ENCODE data around the gene NCL.

NCL gene

DNA sequence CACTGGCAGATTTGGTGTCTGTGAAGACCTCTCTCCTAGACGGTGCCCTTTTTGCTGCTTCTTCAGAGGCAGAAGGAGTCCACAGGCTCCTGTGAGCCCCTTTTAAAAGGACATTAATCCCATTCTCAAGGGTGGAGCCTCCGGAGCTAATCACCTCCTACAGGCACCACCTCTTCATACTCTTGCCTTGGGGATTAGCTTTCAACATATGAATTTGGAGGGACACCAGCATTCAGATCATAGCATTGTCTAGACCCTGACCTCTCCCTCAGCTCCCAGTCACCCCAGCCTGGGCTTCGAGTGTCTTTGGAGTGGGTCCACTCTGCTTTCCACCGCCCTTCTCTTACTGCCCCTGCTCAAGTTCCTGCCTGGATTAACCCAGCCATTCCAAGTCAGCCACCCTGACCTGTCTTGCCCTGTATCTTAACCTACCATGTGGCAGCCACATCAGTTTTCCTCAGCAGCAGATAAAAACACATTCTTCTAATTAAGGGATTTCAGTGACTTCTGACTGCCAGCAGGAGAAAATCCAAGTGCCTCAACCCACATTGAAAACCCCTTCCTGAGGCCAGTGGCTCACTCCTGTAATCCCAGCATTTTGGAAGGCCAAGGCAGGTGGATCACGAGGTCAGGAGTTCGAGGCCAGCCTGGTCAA, 6.1 kb upstream of the NCL start:
- DNase-seq: no peak
- no peak overlapping the region for H3K27ac ChIP-seq (ENCODE audit: insufficient read depth in 1 of 2, low read depth in 1 of 2, low read length in 2 of 2, poor library complexity in 1 of 2, severe bottlenecking in 2 of 2)
- ChIA-PET CTCF (interaction anchor here (2.2 to 7.4 kb wide), 2 partner anchors 11 to 22 kb away, joined by 5 to 71 read pairs; no protein-coding TSS in a partner anchor), POLR2A (no interaction called here)
- no peak overlapping the region for H3K4me3 ChIP-seq (ENCODE audit: control insufficient read depth in 1 of 7, extremely low read depth in 1 of 7, insufficient read depth in 4 of 7, low read depth in 2 of 7, low read length in 6 of 7)
- no peaks in the 10 kb centered on the region for H3K9me3 ChIP-seq (ENCODE audit: control extremely low read depth in 1 of 5, control insufficient read depth in 4 of 5, insufficient read depth in 2 of 5, low read depth in 1 of 5, low read length in 4 of 5)
- WGBS (ENCODE audit: insufficient coverage): 97% methylated on average over 6 of the region's 6 CpGs
- H3K27me3 ChIP-seq (replicated peaks in 2 of 5; ENCODE audit: control insufficient read depth in 4 of 5, insufficient read depth in 5 of 5, low read length in 4 of 5): no peaks in the 10 kb centered on the region
- H3K36me3 ChIP-seq (ENCODE audit: control insufficient read depth in 4 of 4, insufficient read depth in 4 of 4, low read length in 3 of 4): no peaks in the 10 kb centered on the region
- H3K4me1 ChIP-seq (ENCODE audit: control extremely low read depth in 1 of 4, control insufficient read depth in 4 of 4, insufficient read depth in 4 of 4, low read length in 3 of 4): peaks cover 0 to 22% (median 7%) of the 10 kb centered on the region in 4 experiments

DNA sequence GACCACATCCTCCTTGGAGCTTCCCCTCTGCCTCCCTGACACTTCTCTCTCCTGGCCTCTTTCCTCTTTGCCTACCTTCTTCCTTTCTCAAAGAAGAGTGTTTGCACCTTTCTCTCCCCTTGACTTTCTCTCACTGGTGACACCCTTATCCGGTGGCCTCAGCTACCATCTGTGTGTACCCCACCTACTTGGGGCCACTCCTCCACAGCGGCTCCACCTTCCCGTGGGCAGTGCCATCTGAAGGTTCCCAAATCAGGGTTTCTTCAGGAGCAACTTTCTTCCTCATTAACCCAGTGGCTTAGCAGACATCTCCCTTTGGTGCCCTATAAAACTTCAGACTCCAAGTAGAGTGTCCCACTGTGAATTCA, 5.3 kb upstream of the NCL start:
- Histone ChIP-seq H3K27ac (ENCODE audit: insufficient read depth in 1 of 2, low read depth in 1 of 2, low read length in 2 of 2, poor library complexity in 1 of 2, severe bottlenecking in 2 of 2) (no peak overlapping the region), H3K36me3 (ENCODE audit: control insufficient read depth in 4 of 4, insufficient read depth in 4 of 4, low read length in 3 of 4) (no peaks in the 10 kb centered on the region), H3K4me3 (ENCODE audit: control insufficient read depth in 1 of 7, extremely low read depth in 1 of 7, insufficient read depth in 4 of 7, low read depth in 2 of 7, low read length in 6 of 7) (no peak overlapping the region), H3K27me3 (replicated peaks in 2 of 5; ENCODE audit: control insufficient read depth in 4 of 5, insufficient read depth in 5 of 5, low read length in 4 of 5) (no peaks in the 10 kb centered on the region), H3K4me1 (ENCODE audit: control extremely low read depth in 1 of 4, control insufficient read depth in 4 of 4, insufficient read depth in 4 of 4, low read length in 3 of 4) (peaks cover 0 to 28% (median 12%) of the 10 kb centered on the region in 4 experiments), H3K9me3 (ENCODE audit: control extremely low read depth in 1 of 5, control insufficient read depth in 4 of 5, insufficient read depth in 2 of 5, low read depth in 1 of 5, low read length in 4 of 5) (no peaks in the 10 kb centered on the region)
- 64% methylated on average over 3 of the region's 3 CpGs for WGBS (ENCODE audit: insufficient coverage)
- no peak for DNase-seq
- ChIA-PET CTCF (interaction anchor here (0.6 to 7.4 kb wide), 8 partner anchors 9 to 89 kb away, joined by 3 to 71 read pairs (median 3); no protein-coding TSS in a partner anchor), POLR2A (no interaction called here)

DNA sequence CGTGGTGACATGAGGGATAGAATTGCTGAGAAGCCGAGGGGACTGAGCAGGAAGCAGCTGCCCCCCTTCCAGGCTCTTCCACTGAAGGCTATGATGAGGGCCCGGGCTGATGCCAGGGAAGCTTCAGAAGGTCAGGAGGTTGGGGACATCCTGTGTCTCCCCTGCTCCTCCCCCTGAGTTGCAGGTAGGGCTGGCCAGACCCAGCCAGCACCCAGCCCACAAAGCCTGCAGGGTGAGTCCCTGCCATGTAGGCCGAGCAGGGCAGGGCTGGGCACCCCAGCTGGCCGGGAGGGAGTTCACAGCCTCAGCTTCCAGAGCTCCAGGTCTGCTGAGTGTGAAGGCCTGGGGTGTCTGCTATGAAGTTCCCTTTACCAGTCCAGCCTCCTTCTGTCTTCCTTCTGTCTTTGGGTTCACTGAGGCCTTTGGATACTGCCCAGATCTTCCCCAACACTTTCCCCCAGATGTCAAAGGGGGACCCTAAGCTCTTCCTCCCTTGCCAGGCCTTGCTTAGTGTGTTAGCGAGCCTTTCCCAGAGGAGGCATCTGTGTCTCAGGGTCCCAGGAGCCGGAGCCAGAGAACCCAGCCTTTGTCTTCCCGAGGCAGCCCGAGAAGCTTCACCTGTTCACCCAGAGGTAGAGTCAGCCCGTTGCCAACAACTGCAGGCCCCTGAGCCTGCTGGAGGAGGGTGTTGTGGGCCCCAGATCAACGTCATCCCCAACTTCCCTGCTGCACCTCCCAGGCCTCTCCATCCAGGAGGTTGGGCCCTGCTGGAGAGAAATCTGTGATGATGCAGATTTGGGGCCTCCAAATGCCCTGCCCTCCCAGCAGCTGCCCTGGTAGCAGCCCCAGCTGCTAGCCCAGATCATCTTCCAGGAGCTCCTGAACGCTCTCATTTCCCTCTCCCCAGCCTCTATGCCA, 3.6 kb upstream of the NCL start:
- 90% methylated on average over 8 of the region's 12 CpGs for WGBS (ENCODE audit: insufficient coverage)
- Histone ChIP-seq H3K9me3 (ENCODE audit: control extremely low read depth in 1 of 5, control insufficient read depth in 4 of 5, insufficient read depth in 2 of 5, low read depth in 1 of 5, low read length in 4 of 5) (no peaks in the 10 kb centered on the region), H3K4me1 (ENCODE audit: control extremely low read depth in 1 of 4, control insufficient read depth in 4 of 4, insufficient read depth in 4 of 4, low read length in 3 of 4) (peaks cover 5 to 32% (median 24%) of the 10 kb centered on the region in 4 experiments), H3K4me3 (ENCODE audit: control insufficient read depth in 1 of 7, extremely low read depth in 1 of 7, insufficient read depth in 4 of 7, low read depth in 2 of 7, low read length in 6 of 7) (no peak overlapping the region), H3K27ac (ENCODE audit: insufficient read depth in 1 of 2, low read depth in 1 of 2, low read length in 2 of 2, poor library complexity in 1 of 2, severe bottlenecking in 2 of 2) (no peak overlapping the region), H3K36me3 (ENCODE audit: control insufficient read depth in 4 of 4, insufficient read depth in 4 of 4, low read length in 3 of 4) (peaks cover 0 to 4% (median under 1%) of the 10 kb centered on the region in 4 experiments), H3K27me3 (replicated peaks in 2 of 5; ENCODE audit: control insufficient read depth in 4 of 5, insufficient read depth in 5 of 5, low read length in 4 of 5) (no peaks in the 10 kb centered on the region)
- ChIA-PET CTCF (interaction anchor here (1.1 to 7.4 kb wide), 5 partner anchors 9 to 96 kb away, joined by 3 to 71 read pairs (median 4); no protein-coding TSS in a partner anchor), POLR2A (no interaction called here)
- DNase-seq: no peak

DNA sequence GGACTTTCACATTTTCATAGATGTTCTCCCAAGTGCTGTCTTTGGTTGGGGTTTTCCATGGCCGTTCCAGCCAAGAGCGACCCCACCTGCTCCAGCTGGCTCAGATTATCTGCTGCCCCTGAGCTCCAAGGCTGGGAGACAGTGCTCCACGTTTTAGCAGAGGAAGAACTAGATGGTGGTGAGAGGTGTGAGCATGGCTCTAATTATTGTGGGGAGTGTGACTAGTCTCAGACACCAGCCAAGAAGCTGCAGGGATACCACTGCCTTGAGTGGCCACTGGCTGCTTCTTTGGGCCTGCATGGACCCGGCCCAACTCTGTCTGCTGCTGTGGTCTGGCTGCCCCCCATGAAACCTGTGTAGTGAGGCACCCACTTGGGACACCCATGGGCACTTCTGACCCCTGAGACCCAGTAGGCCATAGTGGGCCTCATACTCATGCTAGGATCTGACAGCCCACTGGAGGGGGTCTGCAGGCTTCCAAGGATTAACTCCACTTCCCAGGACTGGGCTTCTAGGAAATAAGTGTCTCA, 2.8 kb upstream of the NCL start:
- no peak for DNase-seq
- CTCF ChIA-PET: interaction anchor here (0.9 to 7.4 kb wide), 3 partner anchors 10 to 14 kb away, joined by 3 to 71 read pairs (median 4); no protein-coding TSS in a partner anchor
- H3K9me3 ChIP-seq (ENCODE audit: control extremely low read depth in 1 of 5, control insufficient read depth in 4 of 5, insufficient read depth in 2 of 5, low read depth in 1 of 5, low read length in 4 of 5): no peaks in the 10 kb centered on the region
- POLR2A ChIA-PET: no interaction called here
- 94% methylated on average over 4 of the region's 4 CpGs for WGBS (ENCODE audit: insufficient coverage)
- H3K27ac ChIP-seq (ENCODE audit: insufficient read depth in 1 of 2, low read depth in 1 of 2, low read length in 2 of 2, poor library complexity in 1 of 2, severe bottlenecking in 2 of 2): no peak overlapping the region
- no peaks in the 10 kb centered on the region for H3K27me3 ChIP-seq (replicated peaks in 2 of 5; ENCODE audit: control insufficient read depth in 4 of 5, insufficient read depth in 5 of 5, low read length in 4 of 5)
- no peak overlapping the region for H3K4me3 ChIP-seq (ENCODE audit: control insufficient read depth in 1 of 7, extremely low read depth in 1 of 7, insufficient read depth in 4 of 7, low read depth in 2 of 7, low read length in 6 of 7)
- peaks cover 0 to 12% (median 4%) of the 10 kb centered on the region in 4 experiments for H3K36me3 ChIP-seq (ENCODE audit: control insufficient read depth in 4 of 4, insufficient read depth in 4 of 4, low read length in 3 of 4)
- H3K4me1 ChIP-seq (ENCODE audit: control extremely low read depth in 1 of 4, control insufficient read depth in 4 of 4, insufficient read depth in 4 of 4, low read length in 3 of 4): peaks cover 11 to 40% (median 32%) of the 10 kb centered on the region in 4 experiments

DNA sequence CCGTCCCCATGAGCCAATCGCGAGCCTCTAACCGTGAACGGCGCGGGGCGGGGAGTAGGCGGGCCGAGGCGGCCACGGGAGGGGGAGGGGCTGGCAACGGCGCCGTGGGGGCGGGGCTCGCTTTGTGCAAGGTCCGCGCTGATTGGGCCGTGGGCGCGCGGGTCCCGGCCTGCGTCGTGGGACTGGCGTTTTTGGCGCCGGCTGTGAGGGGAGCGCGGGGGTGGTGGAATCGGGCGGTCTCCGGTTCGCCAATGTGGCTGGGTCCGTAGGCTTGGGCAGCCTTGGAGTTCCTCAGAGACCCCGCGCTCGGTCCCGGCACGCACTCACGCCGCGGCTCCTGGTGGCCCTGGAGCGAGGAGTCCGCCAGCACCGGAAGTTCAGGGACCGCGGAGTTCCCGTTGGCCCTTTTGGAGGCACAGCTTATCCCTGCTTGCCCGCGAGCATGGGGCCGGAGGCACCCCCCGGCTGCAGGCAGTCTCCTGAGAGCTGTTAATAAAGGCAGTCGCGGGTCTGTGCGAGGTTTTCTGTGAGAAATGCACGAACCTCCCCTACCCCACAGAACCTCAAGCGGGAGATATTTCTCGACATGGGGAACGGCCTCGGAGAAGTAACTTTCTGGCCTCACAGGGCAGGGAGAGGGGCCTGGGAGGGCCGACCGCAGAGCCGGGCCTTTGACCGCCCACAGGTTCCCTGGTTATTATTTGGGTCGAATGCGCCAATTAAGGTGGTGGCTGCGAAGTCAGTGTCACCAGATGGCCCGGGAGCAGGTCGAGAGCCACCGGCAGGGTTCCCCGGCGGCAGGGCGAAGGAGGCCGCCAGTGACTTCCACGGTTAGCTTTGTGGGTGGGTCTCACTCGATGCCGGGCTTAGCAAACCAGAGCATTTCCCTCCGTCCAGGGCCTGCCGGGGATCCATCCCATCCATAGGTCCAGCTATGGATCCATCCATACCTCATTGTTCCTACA, 574 bp upstream of the NCL start:
- Histone ChIP-seq H3K4me1 (ENCODE audit: control extremely low read depth in 1 of 4, control insufficient read depth in 4 of 4, insufficient read depth in 4 of 4, low read length in 3 of 4) (peaks cover 11 to 44% (median 39%) of the 10 kb centered on the region in 4 experiments), H3K36me3 (ENCODE audit: control insufficient read depth in 4 of 4, insufficient read depth in 4 of 4, low read length in 3 of 4) (peaks cover 8 to 33% (median 25%) of the 10 kb centered on the region in 4 experiments), H3K9me3 (ENCODE audit: control extremely low read depth in 1 of 5, control insufficient read depth in 4 of 5, insufficient read depth in 2 of 5, low read depth in 1 of 5, low read length in 4 of 5) (no peaks in the 10 kb centered on the region), H3K27me3 (replicated peaks in 2 of 5; ENCODE audit: control insufficient read depth in 4 of 5, insufficient read depth in 5 of 5, low read length in 4 of 5) (no peaks in the 10 kb centered on the region), H3K27ac (ENCODE audit: insufficient read depth in 1 of 2, low read depth in 1 of 2, low read length in 2 of 2, poor library complexity in 1 of 2, severe bottlenecking in 2 of 2) (peak overlapping the region; percentile 95 to 98), H3K4me3 (ENCODE audit: control insufficient read depth in 1 of 7, extremely low read depth in 1 of 7, insufficient read depth in 4 of 7, low read depth in 2 of 7, low read length in 6 of 7) (peak overlapping the region; percentile 74 to 93 (median 81))
- peak; percentile 29 to 69 (median 56) for DNase-seq
- WGBS (ENCODE audit: insufficient coverage): 2% methylated on average over 64 of the region's 81 CpGs
- POLR2A ChIA-PET: interaction anchor here (0.7 to 3.6 kb wide), 8 partner anchors 10 to 249 kb away, joined by 3 to 38 read pairs (median 3); no protein-coding TSS in a partner anchor
- CTCF ChIA-PET: interaction anchor here (0.7 to 7.4 kb wide), 13 partner anchors 8 to 407 kb away, joined by 3 to 71 read pairs (median 5); no protein-coding TSS in a partner anchor
